Measurements from ENCODE around the gene SFT2D2.

- TF ChIP-seq POLR2A (IDR thresholded peaks at IDR 0.05; ENCODE audit: control extremely low read depth in 1 of 2, low read depth in 2 of 2, low read length in 2 of 2) (no peak), EZH2 (IDR thresholded peaks at IDR 0.05; ENCODE audit: low read depth, low read length, severe bottlenecking) (no peak), NRF1 (IDR thresholded peaks at IDR 0.05; ENCODE audit: low read depth, low read length) (no peak), CTCF (IDR thresholded peaks at IDR 0.05; ENCODE audit: control extremely low read depth in 1 of 3, insufficient read depth in 1 of 3, low read depth in 1 of 3, low read length in 3 of 3) (no peak), CHD2 (IDR thresholded peaks at IDR 0.05; ENCODE audit: low read length) (no peak), POLR2AphosphoS5 (IDR thresholded peaks at IDR 0.05; ENCODE audit: low read depth, low read length) (no peak), YY1 (IDR thresholded peaks at IDR 0.05; ENCODE audit: low read depth, low read length) (no peak), CEBPB (IDR thresholded peaks at IDR 0.05; ENCODE audit: low read depth, low read length) (no peak), SP1 (IDR thresholded peaks at IDR 0.05; ENCODE audit: low read depth, low read length) (no peak), RAD21 (IDR thresholded peaks at IDR 0.05 in 1 of 2, conservative IDR thresholded peaks at IDR 0.05 in 1 of 2; ENCODE audit: low read depth in 2 of 2, low read length in 2 of 2) (no peak), BCL11A (IDR thresholded peaks at IDR 0.05; ENCODE audit: low read depth in 2 of 2, low read length in 2 of 2) (no peak), EP300 (IDR thresholded peaks at IDR 0.05; ENCODE audit: borderline replicate concordance in 1 of 2, low read depth in 2 of 2, low read length in 2 of 2) (no peak), SIN3A (conservative IDR thresholded peaks at IDR 0.05 in 1 of 2, IDR thresholded peaks at IDR 0.05 in 1 of 2; ENCODE audit: low read depth in 1 of 2, low read length in 2 of 2) (no peak), MAX (IDR thresholded peaks at IDR 0.05) (no peak)
These were observed 7.1 kb upstream of the SFT2D2 start for GRCh38 chr1:168218658-168219057.

Data from H1 (cell line).